GM12878 (cell line): ENCODE measurements around the gene HBA1. TPM values are rescaled to one million over a fixed set of nuclear protein-coding genes. Genes with fewer than 3 reads are reported as not detected.
"Not testable (repeated sequence)": the region's sequence is repeated elsewhere in the genome, so short reads cannot be mapped to it uniquely, and the experiment has no call there.

Experiments
- ATAC-seq: fragments of 200-7000 bp; cut with Tn5 transposase; 3 replicates; pipeline ENCODE4 v1.9.1; 2020; ENCODE audit warnings: mild to moderate bottlenecking, moderate library complexity
- BruUV-seq: library from RNA; stranded (reverse); fragments of 400-500 nt; replicated peaks from 2 replicates; lab custom pipeline; 2021; lab: Mats Ljungman, UMichigan
- CTCF ChIA-PET: fragments of 300-600 bp; sonication (Branson Sonifier 250); formaldehyde crosslinking; extraction: SDS; loops from one replicate; lab custom pipeline; 2021; ENCODE audit warnings: inconsistent platforms; lab: Yijun Ruan, JAX
- POLR2A ChIA-PET: fragments of 350-600 bp; formaldehyde crosslinking; extraction: SDS; loops from one replicate; lab custom pipeline; 2021; ENCODE audit warnings: inconsistent platforms; lab: Charles Lee
- RAD21 ChIA-PET: fragments of 300-600 bp; sonication (Branson Sonifier 250); formaldehyde crosslinking; loops from one replicate; lab custom pipeline; 2023; ENCODE audit warnings: antibody characterized with exemption; ENCODE audit not compliant: unreplicated experiment; lab: Charles Lee
- SMC1A ChIA-PET: fragments of 300-600 bp; sonication (Branson Sonifier 250); formaldehyde crosslinking; loops from one replicate; lab custom pipeline; 2023; ENCODE audit not compliant: unreplicated experiment, uncharacterized antibody; lab: Charles Lee
- DNase-seq: peaks from one replicate; pipeline ENCODE4 v3.0.0-alpha.2; 2011; ENCODE audit warnings: low read depth, low spot score
- FAIRE-seq: peaks from 3 replicates; lab custom pipeline; 2011; peaks lifted over from hg19 to GRCh38; lab: Jason Lieb, UNC
- H2AFZ ChIP-seq: 2 replicates; pipeline ENCODE4 v1.6.0; 2011; ENCODE audit warnings: low read depth, low read length, control low read depth; ENCODE audit not compliant: control insufficient read depth
- H3K27ac ChIP-seq: 2 replicates; pipeline ENCODE4 v1.5.1; 2011; ENCODE audit warnings: control low read depth; ENCODE audit not compliant: control insufficient read depth, insufficient read depth
- H3K27me3 ChIP-seq, 2 experiments: replicated peaks in 1 of 2; 2 replicates each; pipeline versions ENCODE4 v1.6.0 to v1.6.1; 2011; ENCODE audit warnings: low read length in 1 of 2; ENCODE audit not compliant: control insufficient read depth in 2 of 2, insufficient read depth in 2 of 2
- H3K36me3 ChIP-seq, 2 experiments: 2 replicates each; pipeline ENCODE4 v1.5.1; 2011; ENCODE audit warnings: low read length in 1 of 2; ENCODE audit not compliant: control insufficient read depth in 2 of 2, insufficient read depth in 2 of 2
- H3K4me1 ChIP-seq: 2 replicates; pipeline ENCODE4 v1.6.1; 2011; ENCODE audit warnings: mild to moderate bottlenecking, low read length, moderate library complexity, mixed read lengths; ENCODE audit not compliant: control insufficient read depth, insufficient read depth
- H3K4me2 ChIP-seq: 2 replicates; pipeline ENCODE4 v1.6.0; 2011; ENCODE audit warnings: control low read depth; ENCODE audit not compliant: control insufficient read depth, insufficient read depth
- H3K4me3 ChIP-seq: fragments of 200-600 bp; sonication (generic); 2 replicates; pipeline ENCODE4 v1.5.1; 2016
- H3K79me2 ChIP-seq: 2 replicates; pipeline ENCODE4 v1.6.0; 2011; ENCODE audit warnings: low read length; ENCODE audit not compliant: control insufficient read depth, insufficient read depth
- H3K9ac ChIP-seq: 2 replicates; pipeline ENCODE4 v1.8.0; 2011; ENCODE audit warnings: low read length, control low read depth, mixed read lengths; ENCODE audit not compliant: control insufficient read depth, insufficient read depth
- H3K9me3 ChIP-seq: replicated peaks from 3 replicates; pipeline ENCODE4 v1.5.1; 2011; ENCODE audit warnings: mild to moderate bottlenecking, low read length; ENCODE audit not compliant: control insufficient read depth, insufficient read depth
- H4K20me1 ChIP-seq: 2 replicates; pipeline ENCODE4 v1.6.0; 2011; ENCODE audit not compliant: control insufficient read depth, insufficient read depth
- CBX3 ChIP-seq: fragments of 200-600 bp; sonication (generic); IDR thresholded peaks from 2 replicates; pipeline ENCODE4 v1.6.1; 2016; ENCODE audit warnings: low read depth, borderline replicate concordance
- NFYB ChIP-seq: IDR thresholded peaks from 2 replicates; pipeline ENCODE4 v1.6.1; 2011; ENCODE audit warnings: low read depth, mild to moderate bottlenecking, low read length, improper control_type of control experiment, moderate library complexity; ENCODE audit not compliant: insufficient read depth
- PBX3 ChIP-seq: IDR thresholded peaks from 2 replicates; pipeline ENCODE4 v1.6.1; 2011; ENCODE audit warnings: mild to moderate bottlenecking, low read depth, low read length, moderate library complexity; ENCODE audit not compliant: insufficient replicate concordance
- POLR2A ChIP-seq: IDR thresholded peaks from 2 replicates; pipeline ENCODE4 v1.6.1; 2011; ENCODE audit warnings: low read depth, mild to moderate bottlenecking, low read length
- SPI1 ChIP-seq: IDR thresholded peaks from 2 replicates; pipeline ENCODE4 v1.6.1; 2011; ENCODE audit warnings: low read depth, mild to moderate bottlenecking, low read length, moderate library complexity, borderline replicate concordance; ENCODE audit not compliant: insufficient read depth
- STAT1 ChIP-seq: fragments of 450-650 bp; conservative IDR thresholded peaks from 2 replicates; pipeline ENCODE4 v1.6.1; 2014; ENCODE audit warnings: antibody characterized with exemption, mild to moderate bottlenecking
- TCF3 ChIP-seq: IDR thresholded peaks from 2 replicates; pipeline ENCODE4 v1.6.1; 2012; ENCODE audit warnings: low read depth, mild to moderate bottlenecking, low read length, borderline replicate concordance; ENCODE audit not compliant: insufficient read depth
- ZNF274 ChIP-seq: IDR thresholded peaks from one replicate; pipeline ENCODE4 v1.8.0; 2011; ENCODE audit not compliant: insufficient read length, insufficient read depth
- ZNF592 ChIP-seq: fragments of 450-650 bp; IDR thresholded peaks from 2 replicates; pipeline ENCODE4 v1.6.1; 2017; ENCODE audit warnings: mild to moderate bottlenecking, moderate library complexity
- WGBS: methylation state at CpG from one replicate; pipeline ENCODE4 v1.1.6; 2016; ENCODE audit warnings: low lambda C conversion rate; ENCODE audit not compliant: insufficient replicate concordance, insufficient coverage; ENCODE audit errors: missing lambda C conversion rate; 5-methylcytosine and 5-hydroxymethylcytosine counted together
- in situ Hi-C: fragments of 300-500 bp; cut with MboI; formaldehyde crosslinking; loops from 9 replicates; pipeline ENCODE4 v1.14.3; 2018; ENCODE audit warnings: mixed read lengths
- intact Hi-C: fragments of 100-400 bp; cut with micrococcal nuclease; formaldehyde crosslinking; loops from one replicate; pipeline ENCODE4 v1.14.2; 2022; ENCODE audit not compliant: unreplicated experiment
- polyA plus RNA-seq, 11 experiments: library from polyadenylated mRNA; depleted of rRNA in 4 of 11; unstranded in 6 of 11; stranded (reverse) in 5 of 11; fragments of >200 nt; fragmentation: Nextera tagmentation in 4 of 11; fragmentation: Illumina TruSeq in 1 of 11; extraction: Ambion mirVana in 4 of 11; extraction: Trizol in 1 of 11; gene quantifications; 1 replicate in 1 of 11; 2 replicates in 10 of 11; pipeline versions ENCODE4 v1.2.1 to v1.2.3, GENCODE V29; 2011 to 2016; ENCODE audit warnings: inconsistent platforms in 2 of 11, missing spikeins in 2 of 11, low read depth in 1 of 11
- total RNA-seq, 4 experiments: library from RNA; depleted of rRNA in 3 of 4; stranded (reverse); fragments of >200 nt in 3 of 4; fragmentation: Illumina TruSeq in 1 of 4; extraction: Trizol in 1 of 4; gene quantifications; 2 replicates each; pipeline versions ENCODE4 v1.2.1 to v1.2.3, GENCODE V29; 2013 to 2021

Gene HBA1
- total and polyA plus RNA-seq, 10 of the 15 experiments (the other 5 are each of a cell fraction or from before 2014, with no cell fraction given) = 0.28 to 3.5 (median 0.83) TPM; not detected in 5

- peaks cover 16 to 21% of the 10 kb centered on the region in 2 experiments; a peak in 3 of 4 replicates for H3K36me3 ChIP-seq
- BruUV-seq, H3K4me2 ChIP-seq, FAIRE-seq, H3K27ac ChIP-seq, H3K9me3 ChIP-seq, H3K79me2 ChIP-seq, ATAC-seq, H4K20me1 ChIP-seq, H3K4me3 ChIP-seq, H3K27me3 ChIP-seq, H2AFZ ChIP-seq, RAD21 ChIA-PET, H3K9ac ChIP-seq, H3K4me1 ChIP-seq, POLR2A ChIA-PET, in situ Hi-C loops, DNase-seq, intact Hi-C loops: not testable (repeated sequence)
- ChIA-PET SMC1A (interaction anchor here (0.5 to 0.7 kb wide), 2 partner anchors 29 to 85 kb away, joined by 3 read pairs; no protein-coding TSS in a partner anchor), CTCF (interaction anchor here (1.0 kb wide), 1 partner anchor 105 kb away, joined by 3 read pairs; no protein-coding TSS in a partner anchor)
- 0 out of 2 replicates have a peak, but pooled peaks have one; percentile 42 for TF ChIP-seq POLR2A
- WGBS = 91% methylated on average over 14 of the region's 14 CpGs
These were observed 35.2 kb downstream of the HBA1 start for GRCh38 chr16:211631-212180.

GRCh38 chr16:212999-213398, 36.5 kb downstream of the HBA1 start:
- H3K4me1 ChIP-seq = no peaks in the 10 kb centered on the region
- CTCF ChIA-PET = interaction anchor here (1.0 kb wide), 1 partner anchor 106 kb away, joined by 3 read pairs; no protein-coding TSS in a partner anchor
- H2AFZ ChIP-seq = no peak overlapping the region
- intact Hi-C loops (no loop called here), in situ Hi-C loops (no loop called here)
- no peak for FAIRE-seq
- POLR2A ChIA-PET = interaction anchor here (0.9 kb wide), 1 partner anchor 13 kb away, joined by 4 read pairs; no protein-coding TSS in a partner anchor
- DNase-seq = no peak
- RAD21 ChIA-PET = no interaction called here
- no peaks in the 10 kb centered on the region for H3K9me3 ChIP-seq
- H3K79me2 ChIP-seq = no peaks in the 10 kb centered on the region; the same call in 1 of the 2 replicates
- 100% methylated on average over 3 of the region's 3 CpGs for WGBS
- SMC1A ChIA-PET = no interaction called here
- no peak overlapping the region for H3K27ac ChIP-seq
- no TSS peak for BruUV-seq
- no peaks in the 10 kb centered on the region; the same call in 1 of the 2 replicates for H4K20me1 ChIP-seq
- no peak overlapping the region for H3K9ac ChIP-seq
- no peaks in the 10 kb centered on the region for H3K27me3 ChIP-seq
- no peak for ATAC-seq
- H3K4me3 ChIP-seq = no peak overlapping the region
- H3K4me2 ChIP-seq = no peak overlapping the region
- H3K36me3 ChIP-seq = peaks cover 13 to 26% of the 10 kb centered on the region in 2 experiments; a peak in 3 of 4 replicates
- TF ChIP-seq TCF3 (no peak), POLR2A (no peak), NFYB (no peak), PBX3 (no peak), ZNF274 (no peak), CBX3 (no peak), STAT1 (no peak), SPI1 (no peak), ZNF592 (no peak)
